ENCODE measurements around the gene OR6B1. TPM values are rescaled to one million over a fixed set of nuclear protein-coding genes. Genes with fewer than 3 reads are reported as not detected.

Gene OR6B1
- polyA plus RNA-seq, 1 donor from 2014 or later, result not detected

GRCh38 chr7:144023171-144023827, 23.2 kb downstream of the OR6B1 start (continued):
- TF ChIP-seq REST (IDR thresholded peaks at IDR 0.05; ENCODE audit: borderline replicate concordance), result no peak

GRCh38 chr7:144024213-144024612, 24.1 kb downstream of the OR6B1 start:
- Histone ChIP-seq H3K79me2 (replicated peaks; ENCODE audit: insufficient read depth, low read length) (no peaks in the 10 kb centered on the region), H3K4me3 (ENCODE audit: low read length) (no peak overlapping the region), H3K9me3 (ENCODE audit: low read length) (no peaks in the 10 kb centered on the region), H3K9me2 (ENCODE audit: insufficient read depth, low read length) (no peaks in the 10 kb centered on the region), H3K27ac (ENCODE audit: low read length) (no peak overlapping the region), H3K4me2 (ENCODE audit: low read length) (no peak overlapping the region), H3F3A (ENCODE audit: insufficient read depth, low read length, poor library complexity, severe bottlenecking) (no peaks in the 10 kb centered on the region), H4K20me1 (ENCODE audit: insufficient read depth) (no peaks in the 10 kb centered on the region), H3K36me3 (ENCODE audit: insufficient read depth, low read length) (no peaks in the 10 kb centered on the region), H2AFZ (ENCODE audit: low read depth, low read length) (no peak overlapping the region), H3K9ac (ENCODE audit: low read length) (no peak overlapping the region), H3K27me3 (ENCODE audit: insufficient read depth, low read depth, low read length) (no peaks in the 10 kb centered on the region)
- TF ChIP-seq POLR2AphosphoS5 (IDR thresholded peaks at IDR 0.05), result no peak
- TF ChIP-seq CTCF (IDR thresholded peaks at IDR 0.05; ENCODE audit: poor library complexity, severe bottlenecking), result no peak
- TF ChIP-seq RAD21 (conservative IDR thresholded peaks at IDR 0.05), result no peak
- TF ChIP-seq SMC3 (conservative IDR thresholded peaks at IDR 0.05; ENCODE audit: poor library complexity), result no peak
- no peak for TF ChIP-seq REST (IDR thresholded peaks at IDR 0.05; ENCODE audit: borderline replicate concordance)
- no peak for TF ChIP-seq TAF1 (IDR thresholded peaks at IDR 0.05; ENCODE audit: low read depth)
- TF ChIP-seq EP300 (conservative IDR thresholded peaks at IDR 0.05; ENCODE audit: poor library complexity, severe bottlenecking), result no peak
- TF ChIP-seq MXI1 (conservative IDR thresholded peaks at IDR 0.05; ENCODE audit: poor library complexity, severe bottlenecking), result no peak
- no peak for TF ChIP-seq EZH2 (IDR thresholded peaks at IDR 0.05; ENCODE audit: borderline replicate concordance, insufficient read depth, low read length, poor library complexity, severe bottlenecking)

Measured in neural cell (in vitro differentiated cells).